H54 (cell line): ENCODE measurements around the gene CDRT15.

ENCODE experiments used
- DNase-seq: peaks from one replicate; pipeline ENCODE4 v3.0.0; 2011; ENCODE audit warnings: low spot score, mixed read lengths; ENCODE audit not compliant: insufficient read length
- FAIRE-seq: peaks from 3 replicates; lab custom pipeline; 2011; peaks lifted over from hg19 to GRCh38; lab: Jason Lieb, UNC
- POLR2A ChIP-seq: IDR thresholded peaks from 2 replicates; pipeline ENCODE4 v1.6.1; 2011; ENCODE audit warnings: low read depth, mild to moderate bottlenecking, low read length

The CDRT15 gene

GRCh38 chr17:14225254-14225980 lies 11.2 kb downstream of the CDRT15 start:
- DNase-seq (no peak), FAIRE-seq (no peak)
- TF ChIP-seq POLR2A, result no peak

- no peak for DNase-seq
- TF ChIP-seq POLR2A, result no peak
- FAIRE-seq, result no peak
These were observed 14.1 kb downstream of the CDRT15 start for GRCh38 chr17:14222611-14223010.

- DNase-seq (no peak), FAIRE-seq (no peak)
- no peak for TF ChIP-seq POLR2A
These were observed 22.4 kb downstream of the CDRT15 start for GRCh38 chr17:14214271-14214670.

- TF ChIP-seq POLR2A, result no peak
- no peak for DNase-seq
- FAIRE-seq, result no peak
These were observed 24.3 kb downstream of the CDRT15 start for GRCh38 chr17:14212401-14212800.

GRCh38 chr17:14211801-14212200 lies 24.9 kb downstream of the CDRT15 start:
- DNase-seq (no peak), FAIRE-seq (no peak)
- no peak for TF ChIP-seq POLR2A

GRCh38 chr17:14211246-14211645 lies 25.4 kb downstream of the CDRT15 start:
- FAIRE-seq (no peak), DNase-seq (no peak)
- no peak for TF ChIP-seq POLR2A

GRCh38 chr17:14209215-14209614 lies 27.4 kb downstream of the CDRT15 start:
- no peak for TF ChIP-seq POLR2A
- DNase-seq, result no peak
- FAIRE-seq, result no peak

- no peak for FAIRE-seq
- DNase-seq, result no peak
- no peak for TF ChIP-seq POLR2A
These were observed 28.9 kb downstream of the CDRT15 start for GRCh38 chr17:14207791-14208190.

GRCh38 chr17:14206891-14207290 lies 29.8 kb downstream of the CDRT15 start:
- no peak for TF ChIP-seq POLR2A
- DNase-seq (no peak), FAIRE-seq (no peak)

- DNase-seq (no peak), FAIRE-seq (no peak)
- TF ChIP-seq POLR2A, result no peak
These were observed 30.6 kb downstream of the CDRT15 start for GRCh38 chr17:14205992-14206461.

- FAIRE-seq, result no peak
- DNase-seq, result no peak
- TF ChIP-seq POLR2A, result no peak
These were observed 31.3 kb downstream of the CDRT15 start for GRCh38 chr17:14205380-14205779.

- no peak for TF ChIP-seq POLR2A
- FAIRE-seq, result no peak
- no peak for DNase-seq
These were observed 32.1 kb downstream of the CDRT15 start for GRCh38 chr17:14204546-14204945.

GRCh38 chr17:14204084-14204483 lies 32.6 kb downstream of the CDRT15 start:
- no peak for FAIRE-seq
- DNase-seq, result no peak
- TF ChIP-seq POLR2A, result no peak

- no peak for DNase-seq
- no peak for TF ChIP-seq POLR2A
- FAIRE-seq, result no peak
These were observed 33.3 kb downstream of the CDRT15 start for GRCh38 chr17:14203388-14203787.

GRCh38 chr17:14202388-14203166 lies 34.1 kb downstream of the CDRT15 start:
- FAIRE-seq (no peak), DNase-seq (no peak)
- no peak for TF ChIP-seq POLR2A

GRCh38 chr17:14201988-14202380 lies 34.7 kb downstream of the CDRT15 start:
- TF ChIP-seq POLR2A, result no peak
- no peak for FAIRE-seq
- no peak for DNase-seq
